OCI-LY3 (cell line): ENCODE measurements around the gene HCFC1.

ENCODE experiments used
- EZH2phosphoT487 ChIP-seq: fragments of 200-600 bp; shearing (Covaris generic); IDR thresholded peaks from 2 replicates; pipeline ENCODE4 v1.6.1; 2018; ENCODE audit warnings: antibody characterized with exemption, mixed run types, low read depth
- TF ChIP-seq, protein P1 (sequence below): fragments of 200-600, 300-600 bp; sonication (generic); IDR thresholded peaks from 2 replicates; pipeline ENCODE4 v1.5.1; 2014; ENCODE audit warnings: antibody characterized with exemption, low read length, low read depth

DNA sequence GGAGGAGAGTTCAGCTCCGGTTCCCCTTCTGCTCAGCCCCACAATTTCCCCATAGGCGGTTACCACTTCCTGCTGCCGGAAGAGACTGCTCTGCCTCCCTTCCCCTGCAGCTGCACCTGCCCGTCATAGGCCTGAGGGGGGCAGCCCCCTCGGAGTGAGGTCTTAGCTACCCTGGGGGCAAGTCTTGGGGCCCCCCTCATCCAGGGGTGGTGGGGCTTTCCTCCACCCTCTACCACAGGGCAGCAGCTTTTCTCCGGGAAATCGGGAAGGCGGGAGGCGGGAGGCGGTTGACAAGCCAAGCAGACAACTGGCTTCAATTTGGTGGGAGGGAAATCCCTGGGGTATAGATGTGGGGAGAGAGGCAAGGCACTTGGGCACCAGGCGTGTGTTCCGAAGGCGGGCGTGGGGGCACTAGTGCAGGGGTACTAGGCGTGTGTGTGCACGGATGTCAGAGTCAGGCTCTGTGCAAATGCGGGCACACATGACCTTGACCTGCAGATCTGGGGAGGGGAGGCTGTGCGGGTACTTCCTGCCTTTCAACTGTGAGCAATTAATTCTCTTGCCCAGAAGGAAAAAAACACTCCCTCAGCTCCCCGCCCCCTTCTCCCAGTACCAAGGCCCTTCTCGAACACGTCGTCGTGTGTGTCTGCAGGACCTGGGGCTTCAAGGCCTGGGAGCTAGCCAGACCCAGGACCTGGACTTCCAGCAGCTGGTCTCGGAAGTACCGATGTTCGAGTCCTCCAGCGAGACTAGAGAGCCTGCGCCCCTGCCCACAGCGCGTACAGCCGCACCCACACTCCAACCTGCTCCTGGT is 44.6 kb downstream of the HCFC1 start:
- TF ChIP-seq, protein P1, sequence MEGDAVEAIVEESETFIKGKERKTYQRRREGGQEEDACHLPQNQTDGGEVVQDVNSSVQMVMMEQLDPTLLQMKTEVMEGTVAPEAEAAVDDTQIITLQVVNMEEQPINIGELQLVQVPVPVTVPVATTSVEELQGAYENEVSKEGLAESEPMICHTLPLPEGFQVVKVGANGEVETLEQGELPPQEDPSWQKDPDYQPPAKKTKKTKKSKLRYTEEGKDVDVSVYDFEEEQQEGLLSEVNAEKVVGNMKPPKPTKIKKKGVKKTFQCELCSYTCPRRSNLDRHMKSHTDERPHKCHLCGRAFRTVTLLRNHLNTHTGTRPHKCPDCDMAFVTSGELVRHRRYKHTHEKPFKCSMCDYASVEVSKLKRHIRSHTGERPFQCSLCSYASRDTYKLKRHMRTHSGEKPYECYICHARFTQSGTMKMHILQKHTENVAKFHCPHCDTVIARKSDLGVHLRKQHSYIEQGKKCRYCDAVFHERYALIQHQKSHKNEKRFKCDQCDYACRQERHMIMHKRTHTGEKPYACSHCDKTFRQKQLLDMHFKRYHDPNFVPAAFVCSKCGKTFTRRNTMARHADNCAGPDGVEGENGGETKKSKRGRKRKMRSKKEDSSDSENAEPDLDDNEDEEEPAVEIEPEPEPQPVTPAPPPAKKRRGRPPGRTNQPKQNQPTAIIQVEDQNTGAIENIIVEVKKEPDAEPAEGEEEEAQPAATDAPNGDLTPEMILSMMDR = no peak
- no peak for TF ChIP-seq EZH2phosphoT487
